ENCODE results near the gene DMRTC1B. TPM values are rescaled to one million over a fixed set of nuclear protein-coding genes. Genes with fewer than 3 reads are reported as not detected.
"Not testable (repeated sequence)": the region's sequence is repeated elsewhere in the genome, so short reads cannot be mapped to it uniquely, and the experiment has no call there.

Gene DMRTC1B
- total and polyA plus RNA-seq, 2 donors (not counting 3 experiments of a cell fraction or from before 2014, with no cell fraction given): not detected

DNA sequence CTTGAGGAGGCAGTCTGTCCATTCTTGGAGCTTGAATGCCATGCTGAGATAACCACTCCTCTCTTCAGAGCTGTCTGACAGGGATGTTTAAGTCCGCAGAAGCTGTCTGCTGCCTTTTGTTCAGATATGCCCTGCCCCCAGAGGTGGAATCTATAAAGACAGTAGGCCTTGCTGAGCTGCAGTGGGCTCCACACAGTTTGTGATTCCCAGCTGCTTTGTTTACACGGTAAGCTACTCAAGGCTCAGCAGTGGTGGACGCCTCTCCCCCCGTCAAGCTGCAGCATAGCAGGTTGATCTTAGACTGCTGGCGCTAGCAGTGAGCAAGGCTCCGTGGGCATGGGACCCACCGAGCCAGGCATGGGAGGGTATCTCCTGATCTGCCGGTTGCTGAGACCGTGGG is 16.2 kb upstream of the DMRTC1B start:
- CTCF ChIA-PET; H2AFZ ChIP-seq (ENCODE audit: low read depth, low read length); intact Hi-C loops (cut with micrococcal nuclease); FAIRE-seq; BruUV-seq (replicated peaks); H3K27ac ChIP-seq (ENCODE audit: insufficient read depth, low read depth, low read length); H3K79me2 ChIP-seq (ENCODE audit: control insufficient read depth, insufficient read depth, low read length); dilution Hi-C loops (cut with MboI; ENCODE audit: extremely low pct_ligation_motif_present, low sequenced_read_pairs); H3K4me2 ChIP-seq (ENCODE audit: insufficient read depth, low read length); H3K9me1 ChIP-seq (replicated peaks; ENCODE audit: control insufficient read depth, extremely low read depth, insufficient read depth, low read length); H4K20me1 ChIP-seq (replicated peaks; ENCODE audit: control insufficient read depth, extremely low read depth, insufficient read depth, low read length); H3K9ac ChIP-seq (replicated peaks; ENCODE audit: extremely low read depth, insufficient read depth, low read length); H3K9me3 ChIP-seq (replicated peaks; ENCODE audit: control insufficient read depth, insufficient read depth, low read length); DNase-seq (ENCODE audit: low read depth, low spot score); H3K36me3 ChIP-seq (ENCODE audit: control insufficient read depth in 2 of 2, extremely low read depth in 1 of 2, insufficient read depth in 2 of 2, low read length in 2 of 2); H3K4me1 ChIP-seq (ENCODE audit: control insufficient read depth, extremely low read depth, insufficient read depth, low read length); H3K4me3 ChIP-seq (replicated peaks in 1 of 3; ENCODE audit: insufficient read depth in 1 of 3, low read depth in 1 of 3, low read length in 3 of 3); H3K27me3 ChIP-seq (ENCODE audit: control insufficient read depth in 2 of 2, insufficient read depth in 2 of 2, low read length in 2 of 2); POLR2A ChIA-PET: not testable (repeated sequence)

GRCh38 chrX:72777467-72777790 is 739 bp downstream of the DMRTC1B start:
- H3K27ac ChIP-seq (ENCODE audit: insufficient read depth, low read depth, low read length); FAIRE-seq: not testable (repeated sequence)

GRCh38 chrX:72778146-72778545 is 1.5 kb downstream of the DMRTC1B start:
- H3K27ac ChIP-seq (ENCODE audit: insufficient read depth, low read depth, low read length); DNase-seq (ENCODE audit: low read depth, low spot score); H4K20me1 ChIP-seq (replicated peaks; ENCODE audit: control insufficient read depth, extremely low read depth, insufficient read depth, low read length); H3K4me1 ChIP-seq (ENCODE audit: control insufficient read depth, extremely low read depth, insufficient read depth, low read length); intact Hi-C loops (cut with micrococcal nuclease); H3K9me3 ChIP-seq (replicated peaks; ENCODE audit: control insufficient read depth, insufficient read depth, low read length); CTCF ChIA-PET; H3K79me2 ChIP-seq (ENCODE audit: control insufficient read depth, insufficient read depth, low read length); H3K9ac ChIP-seq (replicated peaks; ENCODE audit: extremely low read depth, insufficient read depth, low read length); H2AFZ ChIP-seq (ENCODE audit: low read depth, low read length); POLR2A ChIA-PET; dilution Hi-C loops (cut with MboI; ENCODE audit: extremely low pct_ligation_motif_present, low sequenced_read_pairs); H3K9me1 ChIP-seq (replicated peaks; ENCODE audit: control insufficient read depth, extremely low read depth, insufficient read depth, low read length); H3K4me2 ChIP-seq (ENCODE audit: insufficient read depth, low read length); H3K4me3 ChIP-seq (replicated peaks in 1 of 3; ENCODE audit: insufficient read depth in 1 of 3, low read depth in 1 of 3, low read length in 3 of 3); BruUV-seq (replicated peaks); H3K27me3 ChIP-seq (ENCODE audit: control insufficient read depth in 2 of 2, insufficient read depth in 2 of 2, low read length in 2 of 2); H3K36me3 ChIP-seq (ENCODE audit: control insufficient read depth in 2 of 2, extremely low read depth in 1 of 2, insufficient read depth in 2 of 2, low read length in 2 of 2): not testable (repeated sequence)
- peak; percentile 38 for FAIRE-seq

More at GRCh38 chrX:72777467-72777790, 739 bp downstream of the DMRTC1B start:
- CTCF ChIA-PET; H3K9me3 ChIP-seq (replicated peaks; ENCODE audit: control insufficient read depth, insufficient read depth, low read length); H3K9ac ChIP-seq (replicated peaks; ENCODE audit: extremely low read depth, insufficient read depth, low read length); H3K9me1 ChIP-seq (replicated peaks; ENCODE audit: control insufficient read depth, extremely low read depth, insufficient read depth, low read length); BruUV-seq (replicated peaks); H3K79me2 ChIP-seq (ENCODE audit: control insufficient read depth, insufficient read depth, low read length); H2AFZ ChIP-seq (ENCODE audit: low read depth, low read length); H3K4me1 ChIP-seq (ENCODE audit: control insufficient read depth, extremely low read depth, insufficient read depth, low read length); POLR2A ChIA-PET; dilution Hi-C loops (cut with MboI; ENCODE audit: extremely low pct_ligation_motif_present, low sequenced_read_pairs); H3K4me2 ChIP-seq (ENCODE audit: insufficient read depth, low read length); intact Hi-C loops (cut with micrococcal nuclease); H3K27me3 ChIP-seq (ENCODE audit: control insufficient read depth in 2 of 2, insufficient read depth in 2 of 2, low read length in 2 of 2); H3K36me3 ChIP-seq (ENCODE audit: control insufficient read depth in 2 of 2, extremely low read depth in 1 of 2, insufficient read depth in 2 of 2, low read length in 2 of 2); DNase-seq (ENCODE audit: low read depth, low spot score); H3K4me3 ChIP-seq (replicated peaks in 1 of 3; ENCODE audit: insufficient read depth in 1 of 3, low read depth in 1 of 3, low read length in 3 of 3); H4K20me1 ChIP-seq (replicated peaks; ENCODE audit: control insufficient read depth, extremely low read depth, insufficient read depth, low read length): not testable (repeated sequence)

GRCh38 chrX:72782560-72782959 is 5.9 kb downstream of the DMRTC1B start, which contains the start of gene FAM236B:
FAM236B (minus strand) TSS chrX:72782660; CDS start chrX:72782560, 100 bp downstream.
- H2AFZ ChIP-seq (ENCODE audit: low read depth, low read length); H4K20me1 ChIP-seq (replicated peaks; ENCODE audit: control insufficient read depth, extremely low read depth, insufficient read depth, low read length); H3K9me3 ChIP-seq (replicated peaks; ENCODE audit: control insufficient read depth, insufficient read depth, low read length); dilution Hi-C loops (cut with MboI; ENCODE audit: extremely low pct_ligation_motif_present, low sequenced_read_pairs); POLR2A ChIA-PET; H3K36me3 ChIP-seq (ENCODE audit: control insufficient read depth in 2 of 2, extremely low read depth in 1 of 2, insufficient read depth in 2 of 2, low read length in 2 of 2); H3K79me2 ChIP-seq (ENCODE audit: control insufficient read depth, insufficient read depth, low read length); H3K27ac ChIP-seq (ENCODE audit: insufficient read depth, low read depth, low read length); H3K9me1 ChIP-seq (replicated peaks; ENCODE audit: control insufficient read depth, extremely low read depth, insufficient read depth, low read length); H3K4me2 ChIP-seq (ENCODE audit: insufficient read depth, low read length); H3K4me3 ChIP-seq (replicated peaks in 1 of 3; ENCODE audit: insufficient read depth in 1 of 3, low read depth in 1 of 3, low read length in 3 of 3); intact Hi-C loops (cut with micrococcal nuclease); H3K9ac ChIP-seq (replicated peaks; ENCODE audit: extremely low read depth, insufficient read depth, low read length); FAIRE-seq; H3K27me3 ChIP-seq (ENCODE audit: control insufficient read depth in 2 of 2, insufficient read depth in 2 of 2, low read length in 2 of 2); DNase-seq (ENCODE audit: low read depth, low spot score); CTCF ChIA-PET; H3K4me1 ChIP-seq (ENCODE audit: control insufficient read depth, extremely low read depth, insufficient read depth, low read length); BruUV-seq (replicated peaks): not testable (repeated sequence)
